SK-N-SH (cell line): ENCODE data around the gene ENTPD8. TPM values are rescaled to one million over a fixed set of nuclear protein-coding genes. Genes with fewer than 3 reads are reported as not detected.

Source experiments
- CTCF ChIA-PET: fragments of 300-600, 350-600 bp; formaldehyde crosslinking; extraction: SDS; loops from one replicate; lab custom pipeline; 2021; lab: Yijun Ruan, JAX
- POLR2A ChIA-PET: fragments of 350-600 bp; sonication (Branson Sonifier 250); formaldehyde crosslinking; extraction: SDS; loops from one replicate; lab custom pipeline; 2020; ENCODE audit warnings: antibody characterized with exemption, inconsistent platforms; lab: Yijun Ruan, JAX
- DNase-seq: peaks from one replicate; pipeline ENCODE4 v3.0.0; 2012
- H2AFZ ChIP-seq: fragments of 200-600 bp; sonication (generic); 2 replicates; pipeline ENCODE4 v1.8.1; 2016; ENCODE audit warnings: antibody characterized with exemption, mild to moderate bottlenecking, low read depth
- H3F3A ChIP-seq: fragments of 200-600 bp; sonication (generic); replicated peaks from 2 replicates; pipeline ENCODE3; 2016; ENCODE audit warnings: antibody characterized with exemption, mild to moderate bottlenecking; ENCODE audit not compliant: insufficient read depth
- H3K27ac ChIP-seq, 2 experiments: fragments of 200-500 bp in 1 of 2; fragments of 200-600 bp in 1 of 2; sonication (Bioruptor generic) in 1 of 2; sonication (generic), shearing (Covaris generic) in 1 of 2; 2 replicates each; pipeline versions ENCODE4 v1.5.1 to v1.6.1; 2014 to 2016; ENCODE audit warnings: low read depth in 2 of 2, inconsistent platforms in 1 of 2, low read length in 1 of 2, mild to moderate bottlenecking in 1 of 2, mixed read lengths in 1 of 2
- H3K27me3 ChIP-seq: fragments of 200-600 bp; sonication (generic), shearing (Covaris generic); 2 replicates; pipeline ENCODE4 v1.6.1; 2016; ENCODE audit warnings: mixed run types; ENCODE audit not compliant: insufficient read depth
- H3K36me3 ChIP-seq, 2 experiments: fragments of 200-500 bp in 1 of 2; fragments of 200-600 bp in 1 of 2; sonication (Bioruptor generic) in 1 of 2; sonication (generic) in 1 of 2; replicated peaks in 1 of 2; 2 replicates each; pipeline versions ENCODE3 to v1.5.1; 2014 to 2016; ENCODE audit warnings: low read length in 1 of 2, mild to moderate bottlenecking in 1 of 2; ENCODE audit not compliant: insufficient read depth in 2 of 2, control insufficient read depth in 1 of 2
- H3K4me1 ChIP-seq, 2 experiments: fragments of 200-500 bp in 1 of 2; fragments of 200-600 bp in 1 of 2; sonication (Bioruptor generic) in 1 of 2; sonication (generic), shearing (Covaris generic) in 1 of 2; 2 replicates each; pipeline versions ENCODE4 v1.5.1 to v1.6.1; 2014 to 2016; ENCODE audit warnings: low read depth in 1 of 2, low read length in 1 of 2, mixed run types in 1 of 2; ENCODE audit not compliant: insufficient read depth in 2 of 2, control insufficient read depth in 1 of 2
- H3K4me2 ChIP-seq: fragments of 200-600 bp; sonication (generic), shearing (Covaris generic); 2 replicates; pipeline ENCODE4 v1.6.1; 2017; ENCODE audit warnings: mixed run types
- H3K4me3 ChIP-seq, 2 experiments: fragments of 200-500 bp in 1 of 2; fragments of 200-600 bp in 1 of 2; sonication (Bioruptor generic) in 1 of 2; sonication (generic), shearing (Covaris generic) in 1 of 2; 2 replicates each; pipeline versions ENCODE4 v1.5.1 to v1.8.1; 2014 to 2016; ENCODE audit warnings: low read depth in 2 of 2, inconsistent platforms in 1 of 2, low read length in 1 of 2, mild to moderate bottlenecking in 1 of 2, mixed read lengths in 1 of 2, moderate library complexity in 1 of 2
- H3K79me2 ChIP-seq: fragments of 200-600 bp; sonication (generic); 2 replicates; pipeline ENCODE4 v1.8.1; 2017; ENCODE audit warnings: mild to moderate bottlenecking; ENCODE audit not compliant: insufficient read depth
- H3K9ac ChIP-seq: fragments of 200-600 bp; sonication (generic); 2 replicates; pipeline ENCODE4 v1.6.1; 2017; ENCODE audit warnings: mixed run types
- H3K9me2 ChIP-seq: fragments of 200-600 bp; sonication (generic); 2 replicates; pipeline ENCODE4 v1.6.1; 2017; ENCODE audit warnings: mixed run types
- H3K9me3 ChIP-seq: fragments of 200-600 bp; sonication (generic); 2 replicates; pipeline ENCODE4 v1.6.1; 2017; ENCODE audit warnings: mixed run types, mild to moderate bottlenecking, moderate library complexity
- H4K20me1 ChIP-seq: fragments of 200-600 bp; sonication (generic); 2 replicates; pipeline ENCODE4 v1.6.1; 2017; ENCODE audit warnings: mild to moderate bottlenecking, mixed run types; ENCODE audit not compliant: insufficient read depth
- CHD2 ChIP-seq: fragments of 150-350 bp; IDR thresholded peaks from 2 replicates; pipeline ENCODE4 v1.6.1; 2018; ENCODE audit warnings: low read length; ENCODE audit not compliant: partially characterized antibody
- NRF1 ChIP-seq: IDR thresholded peaks from 2 replicates; pipeline ENCODE4 v1.6.1; 2012; ENCODE audit warnings: low read depth, mild to moderate bottlenecking, low read length
- POLR2AphosphoS5 ChIP-seq: IDR thresholded peaks from 2 replicates; pipeline ENCODE4 v1.6.1; 2012; ENCODE audit warnings: low read depth, low read length
- RFX5 ChIP-seq: IDR thresholded peaks from 2 replicates; pipeline ENCODE4 v1.6.1; 2012; ENCODE audit warnings: mild to moderate bottlenecking, improper control_type of control experiment, low read length
- SMC3 ChIP-seq: IDR thresholded peaks from 2 replicates; pipeline ENCODE4 v1.6.1; 2012; ENCODE audit warnings: low read depth, low read length, improper control_type of control experiment
- WGBS: methylation state at CpG from one replicate; pipeline ENCODE4 v1.1.6; 2017; ENCODE audit warnings: low lambda C conversion rate; 5-methylcytosine and 5-hydroxymethylcytosine counted together
- polyA plus RNA-seq, 3 experiments: library from polyadenylated mRNA; depleted of rRNA; stranded (reverse); fragments of >200 nt; gene quantifications; 2 replicates each; pipeline ENCODE4 v1.2.3, GENCODE V29; 2012
- TF ChIP-seq, protein P1 (sequence below): IDR thresholded peaks from 2 replicates; pipeline ENCODE4 v1.6.1; 2012; ENCODE audit warnings: mild to moderate bottlenecking, low read depth, low read length, moderate library complexity
- TF ChIP-seq, protein P2 (sequence below): fragments of 150-350 bp; IDR thresholded peaks from 2 replicates; pipeline ENCODE4 v1.6.1; 2017; ENCODE audit warnings: antibody characterized with exemption, low read length, low read depth, borderline replicate concordance
- TF ChIP-seq, protein P3 (sequence below): IDR thresholded peaks from 2 replicates; pipeline ENCODE4 v1.4.0; 2012; ENCODE audit warnings: low read depth
- TF ChIP-seq, protein P4 (sequence below): IDR thresholded peaks from 2 replicates; pipeline ENCODE4 v1.4.0; 2012; ENCODE audit warnings: low read depth, borderline replicate concordance

ENTPD8 gene
- polyA plus RNA-seq, 1 of the 3 experiments (the other 2 are of a cell fraction) = 0.30 TPM

DNA sequence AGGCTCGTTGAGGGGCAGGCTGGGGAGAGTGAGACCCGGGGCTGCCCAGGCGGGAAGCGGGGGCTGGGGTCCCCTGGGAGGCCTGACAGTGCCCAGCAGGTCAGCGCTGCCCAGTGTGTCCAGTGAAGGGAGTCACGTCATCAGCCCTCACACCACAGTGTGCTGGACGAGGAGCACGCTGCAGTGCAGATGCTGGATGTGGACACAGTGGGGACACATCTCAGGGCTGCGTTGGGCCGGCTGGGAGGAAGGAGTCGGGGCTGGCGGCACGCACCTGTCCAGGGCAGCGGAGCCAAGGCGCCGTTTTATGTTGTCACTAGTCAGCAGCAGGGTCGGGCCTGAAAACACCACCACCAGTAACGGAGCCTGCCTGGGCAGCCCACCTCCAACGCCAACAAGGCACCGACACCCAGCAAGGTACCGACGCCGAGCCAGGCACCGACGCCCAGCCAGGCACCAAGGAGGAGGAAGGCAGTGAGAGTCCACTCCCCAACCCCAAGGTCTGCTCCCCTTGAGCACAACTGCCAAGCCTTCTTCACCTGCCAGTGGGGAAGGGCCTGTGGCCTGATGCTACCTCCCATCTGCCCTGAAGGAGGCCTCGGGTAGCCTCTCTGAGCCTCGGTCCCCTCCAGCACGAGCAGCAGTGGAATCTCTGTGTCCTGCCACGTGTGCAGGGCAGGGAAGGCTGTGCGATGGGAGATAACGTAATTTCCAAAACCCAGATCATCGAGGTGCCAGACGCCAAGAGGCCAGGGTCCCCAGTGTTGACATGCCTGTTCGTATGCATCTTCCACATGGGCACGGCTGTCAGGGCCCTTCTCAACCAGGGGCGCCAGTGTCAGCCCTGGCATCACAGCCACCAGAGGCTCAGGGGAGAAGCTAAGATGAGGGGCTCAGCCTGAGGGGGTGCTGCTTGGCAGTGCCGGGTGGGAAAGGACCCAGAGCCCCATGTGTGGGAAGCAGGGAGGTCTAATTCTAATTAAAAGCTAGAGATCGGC, 39.8 kb upstream of the ENTPD8 start (continued):
- TF ChIP-seq, protein P1, sequence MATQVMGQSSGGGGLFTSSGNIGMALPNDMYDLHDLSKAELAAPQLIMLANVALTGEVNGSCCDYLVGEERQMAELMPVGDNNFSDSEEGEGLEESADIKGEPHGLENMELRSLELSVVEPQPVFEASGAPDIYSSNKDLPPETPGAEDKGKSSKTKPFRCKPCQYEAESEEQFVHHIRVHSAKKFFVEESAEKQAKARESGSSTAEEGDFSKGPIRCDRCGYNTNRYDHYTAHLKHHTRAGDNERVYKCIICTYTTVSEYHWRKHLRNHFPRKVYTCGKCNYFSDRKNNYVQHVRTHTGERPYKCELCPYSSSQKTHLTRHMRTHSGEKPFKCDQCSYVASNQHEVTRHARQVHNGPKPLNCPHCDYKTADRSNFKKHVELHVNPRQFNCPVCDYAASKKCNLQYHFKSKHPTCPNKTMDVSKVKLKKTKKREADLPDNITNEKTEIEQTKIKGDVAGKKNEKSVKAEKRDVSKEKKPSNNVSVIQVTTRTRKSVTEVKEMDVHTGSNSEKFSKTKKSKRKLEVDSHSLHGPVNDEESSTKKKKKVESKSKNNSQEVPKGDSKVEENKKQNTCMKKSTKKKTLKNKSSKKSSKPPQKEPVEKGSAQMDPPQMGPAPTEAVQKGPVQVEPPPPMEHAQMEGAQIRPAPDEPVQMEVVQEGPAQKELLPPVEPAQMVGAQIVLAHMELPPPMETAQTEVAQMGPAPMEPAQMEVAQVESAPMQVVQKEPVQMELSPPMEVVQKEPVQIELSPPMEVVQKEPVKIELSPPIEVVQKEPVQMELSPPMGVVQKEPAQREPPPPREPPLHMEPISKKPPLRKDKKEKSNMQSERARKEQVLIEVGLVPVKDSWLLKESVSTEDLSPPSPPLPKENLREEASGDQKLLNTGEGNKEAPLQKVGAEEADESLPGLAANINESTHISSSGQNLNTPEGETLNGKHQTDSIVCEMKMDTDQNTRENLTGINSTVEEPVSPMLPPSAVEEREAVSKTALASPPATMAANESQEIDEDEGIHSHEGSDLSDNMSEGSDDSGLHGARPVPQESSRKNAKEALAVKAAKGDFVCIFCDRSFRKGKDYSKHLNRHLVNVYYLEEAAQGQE = no peak
- no peak for TF ChIP-seq POLR2AphosphoS5

DNA sequence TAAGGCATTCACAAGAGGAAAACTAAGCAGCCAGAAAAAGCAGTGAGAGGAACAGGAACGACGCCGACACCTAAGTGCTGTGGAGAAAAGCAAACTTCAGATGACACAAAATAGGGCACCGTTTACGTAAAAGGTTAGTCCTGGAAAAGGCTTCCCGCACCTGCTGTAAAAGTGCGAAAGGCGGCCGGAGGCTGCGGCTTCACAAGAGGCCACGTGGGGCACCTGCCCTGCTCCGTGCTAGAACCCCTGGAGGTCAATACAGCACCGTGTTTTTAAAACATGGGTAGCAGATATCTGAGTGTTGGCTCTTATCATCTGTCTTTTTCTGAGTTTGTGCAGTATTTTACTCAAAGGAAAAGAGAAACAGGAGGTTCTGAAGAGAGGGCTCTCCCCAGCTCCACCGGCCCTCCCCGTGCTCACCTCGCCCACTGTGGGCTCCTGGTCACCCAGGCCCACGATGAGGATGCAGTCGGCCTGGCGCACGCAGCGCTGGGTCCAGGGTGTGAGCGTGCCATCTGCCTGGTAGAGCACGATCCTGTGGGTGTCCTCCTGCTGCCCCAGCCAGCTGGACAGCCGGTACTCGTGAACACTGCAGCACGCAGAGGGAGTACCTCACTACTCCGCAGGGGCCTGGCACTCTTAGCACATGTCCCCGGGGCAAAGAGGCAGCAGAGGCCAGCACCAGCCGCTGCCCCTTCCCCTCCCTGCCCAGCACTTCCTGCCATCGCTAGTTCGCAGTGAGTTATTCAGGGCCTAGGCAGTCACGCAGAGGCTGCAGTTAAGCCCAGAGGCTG, 38.9 kb upstream of the ENTPD8 start:
- H3K4me1 ChIP-seq = peaks cover 0 to 39% of the 10 kb centered on the region in 2 experiments; a peak in 1 of 4 replicates
- no peak overlapping the region for H3K9ac ChIP-seq
- CTCF ChIA-PET = interaction anchor here (1.4 kb wide), 1 partner anchor 20 kb away, joined by 3 read pairs; no protein-coding TSS in a partner anchor
- 79% methylated on average over 29 of the region's 32 CpGs for WGBS
- no peaks in the 10 kb centered on the region for H3K36me3 ChIP-seq
- H3K27ac ChIP-seq = peak overlapping the region in 1 of 2 experiments; percentile 68; a peak in 2 of 4 replicates
- no peak overlapping the region for H2AFZ ChIP-seq
- TF ChIP-seq SMC3 (no peak), NRF1 (no peak), RFX5 (no peak), CHD2 (no peak)
- TF ChIP-seq, protein P2, sequence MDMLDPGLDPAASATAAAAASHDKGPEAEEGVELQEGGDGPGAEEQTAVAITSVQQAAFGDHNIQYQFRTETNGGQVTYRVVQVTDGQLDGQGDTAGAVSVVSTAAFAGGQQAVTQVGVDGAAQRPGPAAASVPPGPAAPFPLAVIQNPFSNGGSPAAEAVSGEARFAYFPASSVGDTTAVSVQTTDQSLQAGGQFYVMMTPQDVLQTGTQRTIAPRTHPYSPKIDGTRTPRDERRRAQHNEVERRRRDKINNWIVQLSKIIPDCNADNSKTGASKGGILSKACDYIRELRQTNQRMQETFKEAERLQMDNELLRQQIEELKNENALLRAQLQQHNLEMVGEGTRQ = no peak
- TF ChIP-seq, protein P3, sequence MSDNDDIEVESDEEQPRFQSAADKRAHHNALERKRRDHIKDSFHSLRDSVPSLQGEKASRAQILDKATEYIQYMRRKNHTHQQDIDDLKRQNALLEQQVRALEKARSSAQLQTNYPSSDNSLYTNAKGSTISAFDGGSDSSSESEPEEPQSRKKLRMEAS = no peak
- TF ChIP-seq, protein P4, sequence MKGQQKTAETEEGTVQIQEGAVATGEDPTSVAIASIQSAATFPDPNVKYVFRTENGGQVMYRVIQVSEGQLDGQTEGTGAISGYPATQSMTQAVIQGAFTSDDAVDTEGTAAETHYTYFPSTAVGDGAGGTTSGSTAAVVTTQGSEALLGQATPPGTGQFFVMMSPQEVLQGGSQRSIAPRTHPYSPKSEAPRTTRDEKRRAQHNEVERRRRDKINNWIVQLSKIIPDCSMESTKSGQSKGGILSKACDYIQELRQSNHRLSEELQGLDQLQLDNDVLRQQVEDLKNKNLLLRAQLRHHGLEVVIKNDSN = no peak
- TF ChIP-seq, all 33 proteins: peak for 0
- Histone ChIP-seq H3K4me3 (no peak overlapping the region), H3F3A (no peaks in the 10 kb centered on the region), H3K27me3 (no peaks in the 10 kb centered on the region), H3K4me2 (no peak overlapping the region), H4K20me1 (no peaks in the 10 kb centered on the region), H3K9me2 (no peaks in the 10 kb centered on the region), H3K79me2 (no peaks in the 10 kb centered on the region), H3K9me3 (no peaks in the 10 kb centered on the region)
- POLR2A ChIA-PET = interaction anchor here (0.5 kb wide), 1 partner anchor 57 kb away, joined by 4 read pairs; the partner anchor contains the start of genes EXD3 and NOXA1
- DNase-seq = peak; percentile 86
